ENCODE results near the gene ITPR3. TPM values are rescaled to one million over a fixed set of nuclear protein-coding genes. Genes with fewer than 3 reads are reported as not detected.

The ITPR3 gene
- total and polyA plus RNA-seq, 2 donors (not counting 3 experiments of a cell fraction or from before 2014, with no cell fraction given) = 28.8 to 52.2 TPM

GRCh38 chr6:33642897-33643296 lies 21.8 kb downstream of the ITPR3 start:
- Histone ChIP-seq H3K9me3 (replicated peaks; ENCODE audit: control insufficient read depth, insufficient read depth, low read length) (no peaks in the 10 kb centered on the region), H3K4me1 (ENCODE audit: control insufficient read depth, extremely low read depth, insufficient read depth, low read length) (no peaks in the 10 kb centered on the region), H3K9ac (replicated peaks; ENCODE audit: extremely low read depth, insufficient read depth, low read length) (no peak overlapping the region), H3K4me3 (replicated peaks in 1 of 3; ENCODE audit: insufficient read depth in 1 of 3, low read depth in 1 of 3, low read length in 3 of 3) (no peak overlapping the region), H3K36me3 (ENCODE audit: control insufficient read depth in 2 of 2, extremely low read depth in 1 of 2, insufficient read depth in 2 of 2, low read length in 2 of 2) (peaks cover 0 to 7% of the 10 kb centered on the region in 2 experiments), H3K79me2 (ENCODE audit: control insufficient read depth, insufficient read depth, low read length) (peaks cover 5% of the 10 kb centered on the region), H3K9me1 (replicated peaks; ENCODE audit: control insufficient read depth, extremely low read depth, insufficient read depth, low read length) (no peaks in the 10 kb centered on the region), H3K4me2 (ENCODE audit: insufficient read depth, low read length) (no peak overlapping the region), H2AFZ (ENCODE audit: low read depth, low read length) (no peak overlapping the region), H3K27ac (ENCODE audit: insufficient read depth, low read depth, low read length) (no peak overlapping the region), H4K20me1 (replicated peaks; ENCODE audit: control insufficient read depth, extremely low read depth, insufficient read depth, low read length) (no peaks in the 10 kb centered on the region), H3K27me3 (ENCODE audit: control insufficient read depth in 2 of 2, insufficient read depth in 2 of 2, low read length in 2 of 2) (no peaks in the 10 kb centered on the region)
- POLR2A ChIA-PET = no interaction called here
- DNase-seq (ENCODE audit: low read depth, low spot score) = no peak
- intact Hi-C loops (cut with micrococcal nuclease) = no loop called here
- dilution Hi-C loops (cut with MboI; ENCODE audit: extremely low pct_ligation_motif_present, low sequenced_read_pairs) = no loop called here
- no peak for FAIRE-seq
- TF ChIP-seq MYC (IDR thresholded peaks at IDR 0.05; ENCODE audit: low read depth, low read length) = no peak
- no peak for TF ChIP-seq EZH2 (IDR thresholded peaks at IDR 0.05; ENCODE audit: borderline replicate concordance, low read depth, low read length, severe bottlenecking)
- no peak for TF ChIP-seq POLR2AphosphoS5 (IDR thresholded peaks at IDR 0.05; ENCODE audit: insufficient read depth, low read depth, low read length)
- TF ChIP-seq MAX (IDR thresholded peaks at IDR 0.05; ENCODE audit: insufficient read depth, insufficient read length) = no peak
- no peak for TF ChIP-seq FOS (IDR thresholded peaks at IDR 0.05; ENCODE audit: borderline replicate concordance, insufficient read depth, low read length)
- TF ChIP-seq GATA2 (IDR thresholded peaks at IDR 0.05; ENCODE audit: insufficient read depth, insufficient read length, low read depth, low read length) = no peak
- no peak for TF ChIP-seq JUN (IDR thresholded peaks at IDR 0.05; ENCODE audit: borderline replicate concordance, insufficient read depth, insufficient read length, low read depth)
- no peak for TF ChIP-seq POLR2A (IDR thresholded peaks at IDR 0.05; ENCODE audit: low read depth, low read length)
- no peak for TF ChIP-seq CTCF (IDR thresholded peaks at IDR 0.05; ENCODE audit: extremely low read depth in 1 of 2, insufficient read depth in 1 of 2, low read depth in 1 of 2, low read length in 2 of 2)
- CTCF ChIA-PET = interaction anchor here (1.4 kb wide), 2 partner anchors 30 to 53 kb away, joined by 5 to 6 read pairs; no protein-coding TSS in a partner anchor
- BruUV-seq (replicated peaks) = no TSS peak

Data from endothelial cell of umbilical vein (primary cell).